ENCODE data around the gene SHANK2.

Gene SHANK2

DNA sequence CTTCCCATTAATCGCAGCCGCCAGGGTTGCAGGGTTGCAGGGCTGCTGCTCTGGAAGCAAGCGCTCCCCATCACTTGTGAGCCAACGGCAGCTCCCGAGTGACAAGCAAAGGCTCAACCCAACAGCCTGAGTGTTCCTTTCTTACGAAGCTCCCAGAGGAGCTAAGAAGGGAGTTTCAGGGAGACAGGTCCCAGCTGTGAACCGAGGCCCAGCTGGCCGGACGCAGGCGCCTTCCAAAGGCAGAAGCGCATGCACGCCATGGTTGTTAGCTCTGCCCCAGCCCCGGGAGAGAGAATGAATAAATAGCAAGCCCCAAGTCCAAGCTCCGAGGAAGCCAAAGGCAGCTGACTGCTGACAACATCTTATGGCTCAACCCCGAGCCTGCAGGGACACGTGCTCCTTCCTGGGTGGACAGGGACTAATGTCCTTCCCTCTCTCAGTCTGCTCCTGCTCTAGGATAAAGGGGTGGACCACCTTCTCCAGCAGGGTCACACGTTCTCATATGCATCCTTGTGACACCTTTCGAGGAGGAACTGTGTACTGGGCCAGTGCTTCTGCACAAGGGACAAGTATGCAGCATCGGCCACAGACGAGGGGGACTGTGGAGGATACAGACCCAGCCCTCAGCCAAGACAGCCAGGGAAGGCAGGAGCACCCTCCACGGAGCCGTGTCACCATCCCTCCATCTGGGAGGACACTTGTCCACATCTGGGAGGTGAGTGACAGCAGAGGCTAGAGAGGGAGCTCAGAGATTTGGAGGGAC is 29.9 kb downstream of the SHANK2 start:
- no peak for DNase-seq (ENCODE audit: low read depth)

DNA sequence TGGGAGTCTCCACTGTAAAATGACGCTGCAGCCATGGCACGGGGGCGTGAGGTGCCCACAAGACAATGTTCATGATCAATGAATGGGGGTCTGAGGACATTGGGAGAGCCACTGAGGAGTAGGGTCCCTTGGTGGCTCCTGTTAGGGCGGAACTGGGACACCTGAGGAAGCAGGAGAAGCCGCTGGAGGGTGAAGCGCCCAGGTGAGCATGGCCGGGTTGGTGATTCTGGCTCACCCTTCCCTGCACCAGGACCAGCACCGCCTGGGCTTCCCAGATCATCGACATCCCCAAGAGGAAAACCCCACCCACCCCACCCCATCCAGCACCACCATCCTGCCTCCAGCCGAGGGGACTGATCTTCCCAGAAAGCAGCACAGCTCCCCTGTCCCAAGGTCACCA is 30.6 kb downstream of the SHANK2 start:
- DNase-seq (ENCODE audit: low read depth), result no peak

DNA sequence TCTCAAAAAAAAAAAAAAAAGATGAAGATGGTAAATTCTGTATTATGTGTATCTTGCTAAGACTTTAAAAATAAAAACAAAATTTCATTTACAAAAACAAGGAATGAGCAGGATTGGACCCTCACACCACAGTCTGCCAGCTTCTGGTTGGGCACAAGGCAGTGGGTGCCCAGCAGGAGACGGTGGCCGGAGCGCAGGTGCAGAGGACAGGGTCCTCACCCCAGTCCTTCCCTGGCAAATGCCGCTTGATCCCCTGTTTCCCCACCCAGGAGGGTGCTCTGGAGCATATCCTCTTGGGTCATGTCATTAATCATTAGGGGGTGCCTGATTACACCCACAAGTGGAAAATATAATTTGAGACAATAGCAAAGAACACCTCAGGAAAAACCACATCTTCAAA is 31.2 kb downstream of the SHANK2 start:
- no peak for DNase-seq (ENCODE audit: low read depth)

DNA sequence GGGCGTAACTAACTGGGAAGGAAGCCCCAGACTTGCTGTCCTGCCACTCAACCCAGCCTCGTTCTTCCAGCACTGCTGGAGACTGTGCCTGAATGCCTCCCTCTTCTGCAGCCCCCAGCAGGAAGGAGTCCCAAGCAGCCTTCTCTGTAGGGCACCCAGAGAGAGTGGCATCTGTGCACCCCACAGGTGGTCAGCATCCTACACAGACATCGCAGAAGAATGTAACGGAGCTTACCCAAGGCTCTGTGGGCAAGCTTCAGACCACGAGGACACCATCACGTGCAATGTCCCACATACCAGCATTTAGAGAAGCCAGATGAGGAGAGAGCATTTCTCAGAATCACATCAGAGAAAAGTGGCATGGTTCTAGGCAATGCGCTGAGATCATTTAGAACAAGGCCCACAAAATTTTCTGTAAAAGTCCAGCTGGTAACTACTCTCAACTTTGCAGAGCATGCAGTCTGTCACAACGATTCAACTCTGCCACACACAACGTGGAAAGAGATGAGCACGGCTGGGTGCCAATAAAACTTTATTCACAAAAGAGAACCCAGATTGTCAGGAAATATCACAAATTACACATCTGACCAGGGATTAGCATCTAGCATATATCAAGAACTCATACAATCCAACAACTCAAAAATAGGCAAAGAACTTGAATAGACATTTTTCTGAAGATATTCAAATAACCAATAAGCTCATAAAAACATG is 33.4 kb downstream of the SHANK2 start:
- no peak for DNase-seq (ENCODE audit: low read depth)

DNA sequence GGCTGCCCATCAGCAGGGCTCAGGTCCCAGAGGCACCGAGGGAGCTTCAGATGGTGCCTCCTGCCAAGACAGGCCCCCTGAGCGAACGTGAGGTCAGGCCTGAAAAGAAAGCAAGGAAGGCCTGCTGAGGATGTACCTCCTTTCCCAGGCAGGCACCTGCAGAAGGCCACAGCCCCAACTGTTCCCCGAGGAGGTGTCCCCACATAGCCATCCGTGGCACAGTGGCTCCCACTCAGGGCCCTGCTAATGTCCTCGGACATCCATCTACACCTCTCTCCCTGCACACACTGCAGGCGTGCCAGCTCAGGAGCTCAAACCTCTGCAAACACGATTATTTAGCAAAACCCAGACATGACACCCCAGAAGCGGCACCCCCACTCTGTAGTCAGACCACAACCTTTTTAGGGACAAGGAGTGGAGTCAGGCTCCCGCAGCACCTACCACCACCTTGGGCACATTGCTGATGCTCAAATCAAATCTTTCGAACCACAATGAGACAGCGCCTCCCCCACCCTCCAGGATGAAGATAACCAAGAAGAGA is 36.9 kb downstream of the SHANK2 start:
- no peak for DNase-seq (ENCODE audit: low read depth)

DNA sequence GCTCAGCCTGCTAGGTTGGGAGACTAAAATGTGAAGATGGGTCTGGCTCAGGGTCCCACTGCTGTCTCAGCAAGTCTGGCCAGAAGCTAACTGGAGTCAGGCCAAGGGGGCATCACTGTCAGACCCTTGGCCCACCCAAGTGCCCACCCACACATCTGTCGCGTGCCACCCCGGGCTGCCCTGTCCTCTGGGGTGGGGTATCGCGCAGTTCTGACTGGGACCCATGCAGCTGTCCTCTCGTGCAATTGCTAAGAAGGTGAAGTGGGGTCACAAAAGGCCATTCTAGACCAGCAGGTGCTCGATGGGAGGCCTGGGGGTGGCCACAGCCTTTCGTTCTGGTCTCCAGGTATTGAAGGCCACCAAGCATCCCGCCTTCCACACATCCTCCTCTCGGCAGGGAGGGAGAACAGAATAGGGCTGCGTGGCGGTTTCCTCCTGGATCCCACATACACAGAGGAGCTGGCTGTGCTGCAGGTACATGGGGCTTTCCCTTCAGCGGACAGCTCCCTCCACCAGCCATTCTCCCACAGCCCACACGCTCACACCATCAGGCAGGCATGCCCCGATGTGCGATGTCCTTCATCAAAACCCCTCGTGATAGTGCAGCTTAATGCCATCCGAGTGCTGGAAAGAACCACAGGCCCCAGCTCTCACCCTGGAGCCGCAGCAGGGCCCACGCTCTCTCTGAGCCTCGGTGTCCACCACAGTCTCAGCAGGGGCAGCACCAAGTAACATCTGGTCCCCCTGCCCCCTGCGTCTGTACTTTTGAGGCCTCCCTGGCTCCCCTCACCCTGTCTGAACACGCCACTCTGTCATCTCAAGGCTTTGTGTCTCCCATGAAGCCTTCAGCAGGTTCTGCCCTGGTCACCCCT is 37.6 kb downstream of the SHANK2 start:
- DNase-seq (ENCODE audit: low read depth), result no peak

DNA sequence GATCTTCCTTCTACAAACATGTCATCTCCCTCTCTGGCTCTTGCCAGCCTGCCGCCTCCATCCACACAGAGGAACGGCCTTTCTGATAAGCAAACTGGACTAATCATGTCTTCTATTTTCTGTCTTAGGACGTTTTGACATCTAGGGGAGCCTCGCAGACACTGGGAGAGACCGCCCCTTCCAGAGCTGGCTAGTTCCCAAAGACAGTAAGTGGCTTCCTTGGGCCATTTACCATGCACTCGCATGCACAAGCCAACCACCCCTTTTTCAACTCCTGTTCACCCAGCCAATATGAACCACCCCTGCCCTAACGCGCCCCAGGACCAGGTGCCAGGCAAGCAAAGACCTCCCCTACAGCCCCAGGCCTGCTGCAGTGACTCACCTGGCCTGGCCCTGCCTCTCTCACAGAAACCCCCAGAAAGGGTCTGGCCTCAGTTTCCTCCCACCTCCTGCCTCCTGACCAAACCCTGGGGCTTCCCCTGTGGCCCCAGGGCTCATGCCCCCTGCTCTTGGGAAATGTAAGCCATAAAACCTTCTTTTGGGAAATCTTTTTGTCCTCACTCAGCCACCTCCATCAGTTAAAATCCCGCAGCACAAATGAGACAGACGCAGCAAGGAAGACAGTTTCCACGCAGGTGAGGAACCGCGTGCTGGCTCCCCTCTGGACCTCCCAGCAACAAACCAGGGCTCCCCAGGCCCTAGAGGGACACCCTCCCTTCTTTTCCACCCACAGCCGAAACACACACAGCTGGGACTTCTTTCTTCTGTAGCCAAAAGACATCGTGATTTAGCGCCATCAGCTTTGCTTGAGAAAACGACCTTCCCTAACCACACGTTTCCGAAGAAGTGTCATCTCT is 38.5 kb downstream of the SHANK2 start:
- DNase-seq (ENCODE audit: low read depth), result no peak

DNA sequence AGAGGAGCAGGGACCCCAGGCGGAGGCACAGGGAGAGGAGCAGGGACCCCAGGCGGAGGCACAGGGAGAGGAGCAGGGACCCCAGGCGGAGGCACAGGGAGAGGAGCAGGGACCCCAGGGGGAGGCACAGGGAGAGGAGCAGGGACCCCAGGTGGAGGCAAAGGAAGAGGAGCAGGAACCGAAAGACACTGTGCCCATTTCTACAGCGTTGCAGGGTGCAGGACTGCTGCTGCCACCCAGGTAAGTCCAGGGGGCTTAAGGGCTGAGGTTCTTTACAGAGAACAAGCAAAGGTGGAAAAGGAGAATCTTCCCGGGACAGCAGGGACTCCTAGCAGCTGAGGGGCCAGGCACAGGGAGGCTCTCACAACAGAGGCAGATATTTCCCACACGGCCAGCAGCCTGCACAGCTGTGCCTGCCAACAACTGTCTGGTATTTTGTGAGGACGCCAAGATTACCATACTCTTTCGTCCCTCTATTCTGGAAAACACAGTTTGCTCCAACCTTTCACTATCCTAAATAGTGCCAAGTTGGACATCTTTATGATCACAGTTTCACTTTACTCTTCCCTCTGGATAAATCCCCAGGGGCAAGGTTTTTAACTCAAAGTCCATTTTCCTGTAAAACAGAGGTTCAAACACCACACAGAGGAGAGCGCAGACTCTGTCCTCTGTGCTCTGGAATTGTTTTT is 39.4 kb downstream of the SHANK2 start:
- DNase-seq (ENCODE audit: low read depth), result no peak

DNA sequence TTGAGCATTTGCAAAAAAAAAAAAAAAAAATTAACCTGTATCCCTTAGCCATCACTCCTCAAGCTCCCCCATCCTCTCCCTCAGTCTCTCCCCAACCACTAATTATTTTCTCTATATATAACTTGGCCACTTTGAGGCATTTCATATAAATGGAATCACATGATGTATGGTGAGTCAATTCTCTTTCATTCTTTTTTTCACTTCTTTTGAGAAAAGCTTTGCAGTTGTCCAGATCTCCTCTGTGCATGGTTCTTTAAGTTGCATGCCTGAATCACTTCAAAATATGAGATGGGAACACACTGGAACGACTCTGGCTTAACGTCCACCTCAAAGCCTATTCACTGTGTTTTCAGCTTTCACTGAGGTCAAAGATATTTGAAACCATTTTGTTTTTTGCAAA is 40.7 kb downstream of the SHANK2 start:
- no peak for DNase-seq (ENCODE audit: low read depth)

DNA sequence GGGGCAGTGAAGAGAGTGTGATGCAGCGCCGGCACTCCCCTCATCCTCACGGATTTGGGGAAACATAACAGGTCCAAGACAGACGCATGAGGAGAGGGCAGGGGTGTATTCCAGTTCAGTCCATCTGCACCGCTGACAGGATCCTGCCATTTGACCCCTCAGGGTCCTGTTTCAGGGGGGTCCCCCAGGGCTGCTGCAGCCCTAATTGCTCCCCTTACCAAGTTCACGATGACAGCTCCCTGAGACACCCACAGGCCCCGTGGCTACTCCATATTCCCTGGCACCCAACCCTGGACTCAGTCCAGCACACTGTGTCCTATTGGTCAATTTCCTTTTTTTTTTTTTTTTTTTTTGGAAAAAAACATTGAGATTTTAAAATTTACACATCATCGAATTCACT is 41.5 kb downstream of the SHANK2 start:
- no peak for DNase-seq (ENCODE audit: low read depth)

DNA sequence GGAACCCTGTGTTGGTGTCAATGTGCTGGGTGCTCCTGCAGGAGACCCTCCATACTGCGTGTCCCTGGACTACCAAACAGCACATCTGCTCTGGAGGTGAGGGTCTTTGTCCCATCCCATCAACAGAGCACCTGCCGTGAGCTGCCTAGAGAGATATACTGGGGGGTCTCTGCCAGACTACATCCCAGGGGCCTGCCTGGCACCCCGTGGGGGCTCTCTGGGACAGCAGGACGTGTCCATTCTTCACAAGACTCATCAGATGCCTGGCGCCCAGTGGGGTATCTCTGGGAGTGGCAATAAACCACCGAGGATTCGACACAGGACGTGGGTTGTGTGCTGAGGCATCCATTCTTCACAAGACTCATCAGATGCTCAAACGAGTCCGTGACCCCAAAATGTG is 42.7 kb downstream of the SHANK2 start:
- DNase-seq (ENCODE audit: low read depth), result no peak

DNA sequence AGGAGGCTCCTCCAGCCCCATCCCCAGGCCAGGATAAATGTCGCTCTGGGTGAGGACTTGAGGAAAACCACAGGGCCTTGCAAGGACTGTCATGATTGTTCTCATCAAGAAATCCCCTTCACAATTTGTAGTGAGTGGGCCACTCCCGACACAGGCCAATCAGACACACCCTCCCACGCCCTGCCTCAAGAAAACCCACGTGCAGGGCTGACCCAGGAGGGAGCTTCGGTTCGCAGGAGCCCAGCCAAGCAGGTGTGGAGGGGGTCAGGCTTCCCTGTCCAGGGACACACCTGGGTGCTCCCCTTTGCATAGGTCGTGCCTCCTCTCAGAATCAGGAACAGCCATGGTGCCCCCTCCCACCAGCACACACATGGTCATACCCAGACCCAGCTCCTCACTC is 43.2 kb downstream of the SHANK2 start:
- DNase-seq (ENCODE audit: low read depth), result no peak

DNA sequence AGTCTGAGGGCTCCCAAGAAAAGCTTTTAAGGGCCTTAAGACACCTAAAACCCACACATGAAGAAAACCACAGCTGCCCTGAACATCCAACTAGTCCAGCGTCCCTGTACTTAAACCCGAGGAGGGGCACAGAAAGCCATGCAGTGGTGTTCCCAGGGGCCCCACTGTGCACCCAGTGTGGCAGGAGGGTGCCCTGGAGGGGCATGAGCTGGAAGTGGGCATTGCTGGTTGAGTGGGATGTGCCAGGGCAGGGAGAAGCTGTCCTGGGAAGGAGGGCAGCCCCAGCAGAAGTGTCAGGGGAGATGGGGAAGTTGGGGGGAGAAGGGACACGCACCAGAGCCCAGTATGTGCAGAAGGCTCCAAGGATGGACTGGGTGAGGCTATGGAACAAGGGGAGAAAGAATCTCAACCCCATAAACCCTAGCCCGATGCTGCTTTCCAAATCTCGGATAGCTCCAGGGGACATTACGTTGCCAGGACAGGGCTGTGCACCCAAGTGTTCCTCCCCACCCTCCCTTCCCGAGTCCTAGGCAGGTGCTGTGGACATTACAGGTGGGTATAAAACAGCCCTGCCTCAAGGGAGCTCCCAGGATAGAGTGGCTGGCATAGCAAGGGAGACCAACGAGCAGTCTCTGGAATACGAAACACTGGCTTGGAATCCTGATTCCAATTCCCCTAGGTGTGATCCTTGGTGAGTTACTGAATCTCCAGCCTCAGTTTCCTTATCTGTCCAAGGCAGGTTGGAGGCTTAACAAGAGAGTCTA is 44.2 kb downstream of the SHANK2 start:
- no peak for DNase-seq (ENCODE audit: low read depth)

DNA sequence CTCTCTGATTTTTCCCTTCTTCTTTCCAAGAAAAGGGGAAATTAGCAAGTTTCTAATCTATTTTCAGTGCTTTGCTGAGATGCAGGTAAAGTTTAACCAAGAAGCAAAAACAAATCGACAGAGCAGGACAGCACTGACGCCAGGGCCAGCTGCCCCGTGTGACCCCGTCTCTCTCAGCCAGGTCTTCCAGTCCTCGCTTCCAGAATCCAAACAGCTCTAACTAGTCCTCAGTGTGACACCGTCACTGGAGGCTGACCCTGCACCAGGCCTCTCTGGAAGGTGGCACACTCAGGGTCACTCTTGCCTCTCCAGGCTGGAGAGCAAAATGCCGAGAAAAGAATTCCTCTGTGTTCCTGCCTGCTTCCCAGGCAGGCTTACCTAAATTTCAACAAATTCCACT is 44.8 kb downstream of the SHANK2 start:
- DNase-seq (ENCODE audit: low read depth), result no peak

DNA sequence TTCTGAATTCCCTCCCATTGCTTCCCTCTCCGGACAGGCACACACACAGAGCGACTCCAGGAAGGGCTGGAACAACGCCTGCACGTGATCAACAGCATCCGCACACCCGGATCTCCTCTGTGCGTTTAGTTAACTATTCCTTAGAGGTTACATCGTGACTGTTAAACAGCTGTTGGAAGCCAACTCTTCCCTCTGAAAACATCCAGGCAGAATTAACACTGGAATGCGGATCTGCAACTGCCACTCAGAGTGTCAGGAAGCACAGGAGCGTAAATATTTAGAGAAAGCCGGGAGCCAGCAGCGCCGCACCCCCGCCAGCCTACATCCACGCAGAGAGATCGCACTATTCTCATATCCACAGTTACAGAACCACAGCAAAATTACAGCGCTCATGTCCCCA is 46.2 kb downstream of the SHANK2 start:
- no peak for DNase-seq (ENCODE audit: low read depth)

DNA sequence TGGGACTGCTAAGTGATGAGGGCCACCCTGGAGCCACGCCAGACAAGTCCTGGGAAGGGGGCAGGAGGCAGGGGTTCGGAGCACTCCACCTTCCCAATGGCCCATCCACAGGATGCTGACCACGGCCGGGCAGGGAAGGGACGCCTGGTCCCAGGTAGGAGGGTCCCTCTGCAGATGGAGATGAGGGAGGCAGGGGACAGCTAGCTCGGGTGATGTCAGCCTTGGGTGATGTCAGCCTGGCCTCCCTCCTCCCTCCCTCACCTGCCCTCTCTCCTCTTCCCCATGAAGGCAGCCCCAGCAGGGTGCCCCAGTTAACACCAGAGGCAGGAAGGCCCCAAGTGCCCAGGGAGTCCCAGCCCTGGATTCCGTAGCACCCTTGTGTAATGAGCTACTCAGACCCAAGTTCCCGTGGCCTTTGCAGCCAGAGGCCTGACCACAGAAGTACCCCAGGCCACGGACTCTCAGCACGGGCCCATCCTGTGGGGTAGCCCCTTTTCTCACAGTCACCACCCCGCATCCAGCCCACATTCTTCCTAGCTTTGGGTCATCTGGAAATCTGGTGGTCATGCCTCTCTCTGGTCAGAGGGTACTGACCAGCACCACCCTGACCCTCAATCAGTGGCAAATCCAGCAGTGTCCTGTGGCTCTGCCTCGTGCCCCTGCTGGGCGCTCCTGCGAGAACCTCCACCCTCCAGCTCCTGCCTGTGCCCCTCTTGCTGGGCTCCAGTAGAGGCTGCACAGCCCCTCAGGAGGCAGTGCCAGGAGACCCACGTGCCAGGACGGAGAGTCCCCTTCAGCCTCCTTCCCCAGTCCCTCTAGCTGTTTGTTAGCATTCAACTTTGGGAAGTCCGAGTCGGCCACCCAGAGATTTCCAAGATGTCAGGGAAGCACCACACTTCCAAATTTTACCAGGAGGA is 47.4 kb downstream of the SHANK2 start:
- DNase-seq (ENCODE audit: low read depth), result no peak

DNA sequence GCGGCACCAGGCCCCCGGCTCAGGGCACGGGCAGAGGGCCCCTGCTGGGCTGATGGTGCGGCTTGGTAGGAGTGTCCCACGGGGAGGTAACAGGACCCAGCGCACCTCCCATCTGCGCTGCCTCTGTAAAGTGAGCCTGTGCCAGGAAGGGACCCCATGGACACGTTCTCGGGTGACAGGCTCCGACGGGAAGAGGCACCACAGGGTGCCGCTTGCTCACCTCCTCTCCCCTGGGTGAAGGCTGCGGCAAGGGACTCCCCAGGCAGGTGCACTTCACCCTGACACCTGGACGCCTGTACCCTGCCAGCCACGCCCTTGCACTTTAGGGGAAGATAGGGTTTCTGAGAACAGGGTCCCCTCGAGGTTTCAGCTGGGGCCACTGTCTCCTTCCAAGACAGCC is 48.1 kb downstream of the SHANK2 start:
- no peak for DNase-seq (ENCODE audit: low read depth)

DNA sequence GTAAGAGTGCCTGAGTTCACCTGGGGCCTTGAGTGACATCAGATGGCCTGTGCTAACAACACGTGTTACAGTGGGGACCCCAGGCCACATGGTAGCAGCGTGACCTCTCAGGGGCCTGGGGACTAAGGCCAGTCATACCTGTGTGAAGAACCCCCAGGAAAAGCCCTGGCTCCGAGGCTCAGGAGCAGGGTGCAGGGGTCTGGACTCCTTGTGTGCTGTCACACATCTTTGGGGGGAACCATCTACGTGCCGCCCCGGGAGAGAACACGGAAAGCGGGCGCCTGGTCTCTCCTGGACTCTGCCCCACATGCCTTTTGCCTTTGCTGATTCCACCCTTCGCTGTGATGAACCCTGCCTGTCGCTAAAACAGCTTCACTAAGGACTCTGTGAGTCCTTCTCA is 48.7 kb downstream of the SHANK2 start:
- DNase-seq (ENCODE audit: low read depth), result no peak

DNA sequence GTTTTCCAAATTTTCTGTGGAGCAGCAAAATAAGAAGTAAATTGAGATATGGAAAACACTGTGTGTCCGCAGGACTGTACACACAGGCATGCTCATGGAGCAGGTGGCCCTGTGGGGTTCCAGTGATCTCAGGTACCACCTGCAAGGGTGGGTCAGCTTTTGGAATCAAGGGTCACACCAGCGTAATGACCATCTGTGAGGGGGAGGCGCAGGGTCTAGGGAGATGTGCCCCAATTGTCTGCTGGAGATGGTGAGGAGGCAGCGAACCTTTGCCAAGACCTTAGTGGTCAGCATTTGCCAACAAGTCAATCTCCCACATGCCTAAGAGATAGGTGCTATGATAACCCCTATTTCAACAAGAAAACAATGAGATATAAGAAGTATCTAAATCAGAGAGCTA is 49.4 kb downstream of the SHANK2 start:
- no peak for DNase-seq (ENCODE audit: low read depth)

Measured in activated T-cell treated with anti-CD3 and anti-CD28 coated beads for 48 hours (primary cell).